GM18511 (cell line): ENCODE data around the gene MYBBP1A.

Experiments used
- ATAC-seq: cut with Tn5 transposase; IDR thresholded peaks from one replicate; pipeline ENCODE4 v1.9.1; 2021; ENCODE audit warnings: mild to moderate bottlenecking, moderate library complexity; ENCODE audit not compliant: unreplicated experiment

The MYBBP1A gene

DNA sequence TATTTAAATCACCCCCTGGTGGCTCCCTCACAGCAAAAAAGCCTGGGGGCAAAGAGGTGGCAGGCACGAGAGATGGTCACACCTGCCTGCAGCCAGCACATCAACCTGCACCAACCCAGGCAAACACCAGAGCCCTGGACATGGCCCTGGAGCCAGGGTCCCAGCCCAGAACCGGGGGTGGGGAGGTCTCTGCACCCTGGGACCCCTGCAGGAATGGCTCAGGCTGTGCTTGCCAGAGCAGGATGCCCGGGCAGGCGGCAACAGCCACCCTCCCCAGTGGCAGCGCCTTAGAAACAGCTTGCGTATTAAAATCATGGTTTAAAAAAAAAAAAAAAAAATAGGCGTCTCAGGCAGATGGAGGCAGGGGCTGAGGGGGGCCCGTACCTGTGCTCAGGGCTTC is 16.2 kb downstream of the MYBBP1A start:
- ATAC-seq: no peak

DNA sequence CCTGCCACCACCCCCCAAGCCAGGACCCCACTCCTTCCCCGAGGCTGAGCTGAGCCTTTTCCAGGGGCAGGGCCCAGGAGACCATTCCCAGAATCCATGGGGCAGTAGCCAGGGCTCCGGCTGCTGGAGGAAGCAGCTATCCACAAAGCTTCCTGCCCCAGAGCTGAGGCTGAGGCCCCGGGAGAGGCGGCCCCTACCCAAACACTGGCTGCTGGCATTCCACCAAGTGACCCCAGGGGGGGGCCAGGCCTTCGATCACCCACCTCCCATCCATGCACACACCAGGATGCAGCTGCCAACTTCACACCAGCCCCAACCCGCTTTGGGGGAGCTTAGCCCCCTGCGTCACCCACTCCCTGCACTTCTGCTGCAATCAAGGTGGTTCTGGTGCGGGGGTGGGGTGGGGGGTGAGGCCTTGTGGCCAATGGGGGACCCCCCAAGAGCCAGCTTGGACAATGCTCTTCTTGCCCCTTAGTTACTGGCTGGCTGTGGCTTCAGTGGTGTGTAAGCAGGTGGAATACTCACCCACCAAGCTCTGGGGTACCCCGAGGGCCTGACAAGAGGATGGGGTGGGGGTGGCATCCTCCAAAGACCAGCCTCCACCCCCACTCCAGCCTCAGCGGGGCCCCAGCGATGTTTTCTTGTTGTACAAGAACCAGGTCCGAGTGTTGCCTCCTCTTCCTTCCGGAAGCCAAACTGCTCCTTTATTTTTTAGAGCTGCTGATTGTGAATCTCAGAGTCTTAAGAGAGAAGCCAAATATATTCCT is 16.8 kb downstream of the MYBBP1A start:
- ATAC-seq: no peak

DNA sequence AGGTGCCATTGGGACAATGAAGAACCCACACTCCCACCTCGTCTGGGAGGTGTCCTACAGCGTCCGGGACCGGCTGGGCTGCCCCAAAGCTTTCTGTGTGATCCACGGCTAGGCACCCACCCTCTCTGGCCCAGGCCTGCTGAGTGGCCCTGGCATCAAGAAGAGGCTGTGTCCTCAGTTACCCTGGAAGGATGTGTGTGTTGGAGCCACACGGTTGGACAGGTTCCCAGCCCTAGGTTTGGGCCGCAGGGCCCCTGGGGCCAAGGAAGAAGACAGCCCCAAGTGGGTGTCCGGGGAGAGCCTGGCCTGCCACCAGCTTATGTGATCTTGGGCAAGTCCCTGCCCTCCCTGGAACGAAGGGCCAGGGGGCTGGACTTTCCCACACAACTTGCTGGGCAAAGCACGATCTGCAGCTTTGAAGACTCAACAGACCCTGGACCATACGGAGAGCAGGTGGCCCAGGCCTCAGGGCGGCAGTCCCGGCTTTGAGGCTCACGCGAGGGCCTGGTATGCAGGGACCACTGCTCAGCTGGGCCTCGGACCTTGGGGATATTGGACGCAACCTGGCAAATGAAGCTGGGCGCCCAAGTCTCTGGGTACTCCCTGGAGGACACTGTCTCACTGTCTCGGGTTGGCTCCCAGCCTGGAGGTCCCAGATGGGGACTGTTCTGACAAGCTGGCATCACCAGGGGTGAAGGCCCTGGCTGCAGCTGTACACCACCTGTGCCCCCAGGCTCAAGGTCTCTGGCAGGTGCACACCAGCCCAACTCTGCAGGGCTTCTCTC is 17.5 kb downstream of the MYBBP1A start:
- ATAC-seq: no peak

DNA sequence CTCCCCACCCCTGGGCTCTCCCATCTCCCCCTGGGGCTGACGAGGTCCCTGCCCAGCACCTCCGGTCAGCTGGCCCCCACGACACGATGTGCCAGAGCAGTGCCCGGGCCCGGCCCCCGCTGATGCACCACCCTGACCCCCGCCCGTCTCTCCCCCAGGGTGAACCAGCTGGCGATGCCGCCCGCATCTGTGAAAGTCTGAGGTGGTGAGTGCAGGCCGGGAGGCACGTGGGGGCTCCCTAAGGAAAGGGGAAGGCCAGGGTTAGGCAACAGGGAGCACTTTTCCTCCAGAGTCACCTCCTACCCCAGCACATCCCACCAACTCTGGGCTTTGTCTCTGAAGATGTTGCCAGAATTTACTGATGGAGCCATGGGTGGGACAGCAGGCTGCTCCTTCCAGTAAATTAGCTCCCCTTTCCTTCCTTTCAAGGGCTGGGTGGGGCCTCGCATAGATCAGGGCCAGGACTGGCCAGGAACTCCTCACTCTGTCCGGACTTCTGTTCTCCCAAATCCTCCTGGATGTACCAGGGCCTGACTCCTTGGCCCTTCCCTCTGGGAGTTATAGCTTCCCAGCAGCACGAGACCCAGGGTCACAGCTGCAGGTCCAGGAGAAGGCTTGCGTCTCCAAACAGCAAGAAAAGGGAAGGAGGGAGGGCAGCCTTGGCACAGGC is 18.3 kb downstream of the MYBBP1A start:
- ATAC-seq: no peak

DNA sequence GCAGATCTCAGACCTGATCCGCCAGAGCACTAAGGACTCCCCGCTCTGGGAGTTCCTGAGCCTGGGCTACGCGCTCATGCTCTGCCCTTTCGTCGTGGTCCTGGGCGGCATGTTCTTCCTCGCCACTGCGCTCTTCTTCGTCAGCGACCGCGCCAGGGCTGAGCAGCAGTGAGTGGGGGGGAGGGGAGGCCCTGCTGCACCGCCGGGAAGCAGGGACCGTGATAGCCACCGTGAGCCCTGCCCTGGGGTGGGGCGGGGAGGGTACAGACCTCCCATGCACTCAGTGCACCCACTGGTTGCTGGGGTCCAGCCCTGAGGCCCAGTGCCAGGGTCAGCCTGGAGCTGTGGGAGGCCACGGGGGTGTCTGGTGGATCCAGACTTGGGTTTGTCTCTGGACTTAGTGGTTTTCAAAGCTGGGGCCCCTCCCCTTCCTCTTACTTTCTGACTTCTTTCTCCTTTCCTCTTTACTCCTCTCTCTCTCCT is 18.9 kb downstream of the MYBBP1A start:
- ATAC-seq: no peak

DNA sequence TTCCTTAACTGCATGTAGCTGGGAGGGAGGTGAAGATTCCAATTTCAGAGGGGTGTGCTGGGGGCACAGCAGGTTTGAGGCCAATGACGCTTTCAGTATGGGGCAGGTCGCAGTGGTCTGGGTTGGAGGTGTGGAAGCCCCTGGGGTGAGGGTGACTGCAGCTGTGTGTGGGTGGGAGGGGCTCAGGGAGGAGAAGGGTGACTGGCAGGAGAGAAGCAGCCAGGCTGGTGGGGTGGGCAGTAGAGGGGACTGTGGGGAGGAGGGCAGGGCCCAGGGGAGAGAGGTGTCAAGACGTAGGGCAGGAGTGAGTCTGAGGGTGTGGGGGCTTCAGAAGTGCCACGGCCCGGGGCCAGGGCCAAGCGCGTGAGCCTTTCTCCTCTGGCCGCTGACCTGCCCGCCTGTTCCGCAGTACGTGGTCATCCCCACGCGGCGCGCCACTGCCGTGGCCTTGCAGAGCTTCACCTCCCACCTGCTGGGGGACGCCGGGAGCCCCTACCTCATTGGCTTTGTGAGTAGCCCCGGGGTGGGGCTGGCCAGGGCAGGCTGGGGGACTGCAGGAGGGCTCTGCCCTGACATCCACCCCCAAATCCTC is 19.4 kb downstream of the MYBBP1A start:
- ATAC-seq: no peak

DNA sequence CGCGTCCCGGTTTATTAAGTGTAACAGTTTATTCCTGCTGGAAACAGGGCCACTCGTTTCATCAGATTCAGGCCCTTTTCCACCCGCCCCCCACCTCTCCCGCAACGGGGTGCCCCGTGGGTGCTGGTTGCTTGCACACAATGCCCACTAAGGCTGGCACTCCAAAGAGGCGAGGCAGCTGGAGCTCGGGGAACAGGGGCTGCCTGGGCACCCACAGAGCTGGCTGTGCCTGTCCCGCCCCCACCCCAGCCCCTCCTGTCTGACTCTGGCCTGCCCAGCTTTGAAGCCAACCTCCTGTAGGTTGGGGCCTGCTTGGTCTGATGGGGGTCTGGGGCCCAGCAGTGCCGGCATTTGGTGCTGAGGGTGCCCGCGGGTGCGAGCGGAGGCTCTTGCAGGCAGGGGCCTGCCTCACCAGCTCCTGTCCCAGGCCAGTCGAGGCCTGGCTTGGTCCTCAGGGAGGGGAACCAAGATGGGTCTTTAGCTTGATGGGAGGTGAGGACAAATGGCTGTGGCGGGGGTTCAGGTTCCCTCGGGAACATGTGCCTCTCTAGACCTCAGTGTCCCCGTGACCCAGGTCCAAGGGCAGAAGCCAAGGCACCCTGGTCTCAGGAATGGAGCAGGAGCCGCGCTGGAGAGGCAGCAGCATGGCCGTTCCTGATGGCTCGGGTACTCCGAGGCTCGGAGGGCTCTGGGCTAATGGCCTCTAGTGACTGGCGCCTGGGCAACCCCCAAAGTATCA is 20.1 kb downstream of the MYBBP1A start:
- no peak for ATAC-seq

DNA sequence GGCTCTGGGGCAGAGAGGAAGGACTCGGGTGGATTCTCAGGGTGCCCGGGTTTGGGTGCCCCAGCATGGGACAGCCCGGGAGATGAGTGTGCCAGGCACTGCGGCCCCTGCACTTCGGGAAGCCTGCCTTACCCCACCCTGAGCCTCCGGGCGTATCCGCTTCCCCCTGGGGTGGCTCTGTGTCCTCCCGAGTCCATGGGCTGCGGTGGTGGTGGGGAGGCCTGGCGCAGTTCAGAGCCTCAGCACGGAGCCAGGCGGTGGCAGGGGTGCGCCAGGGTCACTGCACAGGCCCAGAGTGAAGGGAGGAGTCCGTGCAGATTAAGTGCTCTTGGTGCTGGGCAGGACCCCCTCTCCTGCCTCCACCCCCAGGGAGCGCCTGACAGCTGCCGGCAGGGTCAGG is 20.7 kb downstream of the MYBBP1A start:
- no peak for ATAC-seq

DNA sequence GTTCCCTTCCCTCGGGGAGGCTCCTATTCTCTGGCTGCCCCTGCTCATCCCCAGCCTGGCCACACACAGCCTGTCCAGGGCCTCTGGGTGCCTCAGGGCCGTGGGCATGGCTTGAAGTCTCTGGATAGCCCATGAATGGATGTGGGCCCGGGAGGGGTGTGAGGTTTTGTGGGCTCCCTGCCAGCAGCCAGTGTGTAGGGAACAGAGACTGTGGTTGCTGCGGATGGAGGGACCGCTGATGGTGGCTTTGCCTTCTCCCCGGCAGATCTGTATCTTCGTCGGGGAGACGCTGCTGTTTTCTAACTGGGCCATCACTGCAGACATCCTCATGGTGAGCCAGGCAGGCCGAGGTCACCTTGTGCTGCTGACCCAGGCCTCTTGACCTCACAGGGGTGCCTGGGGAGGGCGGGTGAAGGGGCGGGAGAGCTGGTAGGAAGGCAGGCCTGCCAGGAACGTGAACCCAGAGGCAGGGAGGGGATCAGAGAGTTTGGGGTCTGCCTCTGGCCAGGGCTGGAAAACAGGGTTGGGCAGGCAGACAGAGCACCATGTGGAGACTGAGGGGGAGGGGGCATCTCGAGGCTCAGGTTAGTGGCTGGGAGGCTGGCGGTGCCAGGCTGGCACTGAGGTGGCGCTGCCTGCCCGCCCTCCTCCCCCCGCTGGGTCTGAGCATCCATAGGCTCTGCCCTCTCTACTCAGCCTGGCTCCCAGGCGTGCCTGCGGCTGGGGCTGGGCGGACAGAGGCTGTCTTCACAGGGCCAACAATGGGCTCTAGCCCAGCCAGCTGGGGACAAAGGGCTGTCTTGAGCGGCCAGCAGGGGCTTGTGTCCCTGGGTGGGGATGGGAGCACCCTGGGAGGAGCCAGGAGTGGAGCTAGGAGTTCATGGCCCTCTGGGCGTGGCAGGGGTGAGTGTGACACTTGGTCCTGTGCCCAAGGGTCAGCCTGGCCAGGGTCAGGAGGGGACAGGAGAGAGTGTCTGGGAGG is 21.4 kb downstream of the MYBBP1A start:
- ATAC-seq: no peak

DNA sequence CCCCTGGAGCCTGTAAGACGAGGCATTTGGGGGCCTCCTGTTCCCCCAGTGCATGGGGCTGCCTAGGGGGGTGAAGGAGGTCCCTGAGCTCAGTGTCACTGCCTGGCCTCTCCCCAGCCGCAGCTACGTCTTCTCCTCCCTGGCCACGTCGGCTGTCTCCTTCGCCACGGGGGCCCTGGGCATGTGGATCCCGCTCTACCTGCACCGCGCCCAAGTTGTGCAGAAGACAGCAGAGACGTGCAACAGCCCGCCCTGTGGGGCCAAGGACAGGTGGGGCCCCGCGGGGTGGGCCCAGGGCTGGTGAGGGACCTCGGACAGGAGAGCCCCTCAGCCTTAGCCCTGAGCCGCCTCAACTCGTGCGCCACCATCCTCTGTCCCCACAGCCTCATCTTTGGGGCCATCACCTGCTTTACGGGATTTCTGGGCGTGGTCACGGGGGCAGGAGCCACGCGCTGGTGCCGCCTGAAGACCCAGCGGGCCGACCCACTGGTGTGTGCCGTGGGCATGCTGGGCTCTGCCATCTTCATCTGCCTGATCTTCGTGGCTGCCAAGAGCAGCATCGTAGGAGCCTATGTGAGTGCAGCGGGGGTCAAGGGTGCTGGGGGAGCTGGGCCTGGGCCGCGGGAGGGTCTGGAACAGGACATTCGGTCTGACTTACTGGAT is 22.2 kb downstream of the MYBBP1A start:
- no peak for ATAC-seq

DNA sequence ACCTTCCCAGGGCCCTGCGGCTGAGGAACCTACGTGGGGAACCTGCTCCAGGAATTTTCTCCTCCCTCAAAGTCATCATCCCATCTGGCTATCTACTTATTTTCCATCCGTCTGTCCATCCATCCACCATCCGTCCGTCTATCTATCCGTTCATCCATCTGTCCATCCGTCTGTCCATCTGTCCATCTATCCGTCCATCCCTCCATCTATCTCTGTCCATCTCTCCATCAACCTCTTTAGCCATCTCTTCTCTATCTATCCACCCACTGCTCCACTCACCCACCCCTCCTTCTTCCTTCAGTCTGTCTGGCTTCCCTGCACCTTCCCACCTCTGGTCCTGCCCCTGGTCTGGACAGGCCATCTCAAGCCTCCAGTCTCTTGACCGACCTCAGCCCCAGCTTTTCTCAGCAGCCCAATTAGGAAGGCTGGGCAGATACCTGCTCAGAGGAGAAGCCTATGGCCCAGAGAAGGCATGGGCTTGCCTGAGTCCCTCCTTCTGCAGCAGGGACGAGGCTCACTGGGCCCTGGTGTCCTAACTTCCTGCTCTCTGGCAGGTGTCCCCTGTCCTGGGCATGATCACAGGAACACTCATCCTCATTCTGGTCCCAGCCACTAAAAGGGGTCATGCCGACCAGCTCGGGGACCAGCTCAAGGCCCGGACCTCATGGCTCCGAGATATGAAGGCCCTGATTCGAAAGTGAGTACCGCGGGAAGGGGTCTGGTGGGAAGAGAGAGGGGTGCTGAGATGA is 23.0 kb downstream of the MYBBP1A start:
- ATAC-seq: no peak

DNA sequence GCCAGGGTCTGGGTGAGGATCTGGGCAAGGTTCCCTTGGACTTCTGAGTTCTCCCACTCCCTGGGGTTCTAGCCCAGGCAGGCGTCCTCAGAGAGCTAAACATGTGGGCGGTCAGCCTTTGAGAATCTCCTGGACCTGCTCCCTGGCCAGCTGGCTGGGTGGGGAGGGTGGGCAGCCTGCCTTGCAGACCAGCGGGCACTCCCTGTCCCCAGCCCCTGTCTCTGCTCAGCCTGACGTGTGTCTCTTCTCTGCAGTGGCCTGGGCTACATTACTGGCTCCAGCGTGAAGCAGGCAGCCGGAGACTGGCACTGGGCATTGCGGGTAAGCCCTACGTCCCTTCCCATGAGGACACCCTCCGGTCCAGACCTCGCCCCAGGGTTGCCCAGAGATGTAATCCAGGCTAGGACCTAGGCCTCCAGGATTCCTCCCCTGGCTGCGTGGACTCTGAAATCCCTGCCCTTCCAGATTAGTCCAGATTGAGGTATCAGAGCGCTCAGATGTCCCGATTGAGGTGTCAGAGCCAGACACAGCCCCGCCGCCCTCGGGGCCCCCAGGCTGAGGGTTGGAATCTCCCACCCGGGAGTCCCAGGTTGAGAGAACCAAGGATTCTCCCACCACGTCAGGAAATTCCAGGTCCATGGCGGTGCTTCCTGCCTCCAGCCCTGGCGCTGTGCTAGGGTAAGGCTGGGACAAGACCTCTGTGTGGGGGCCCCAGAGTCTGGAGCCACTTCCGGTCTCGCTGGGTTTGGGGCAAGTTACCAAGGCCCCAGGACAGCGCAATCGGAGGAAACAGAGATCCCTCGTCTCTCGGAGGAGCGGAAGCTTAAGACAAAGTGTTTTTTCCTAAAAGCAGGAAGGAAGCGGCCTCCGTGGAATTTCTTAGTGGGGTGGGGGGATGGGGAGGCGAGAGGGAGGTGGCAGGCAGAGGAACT is 24.1 kb downstream of the MYBBP1A start:
- ATAC-seq: no peak

DNA sequence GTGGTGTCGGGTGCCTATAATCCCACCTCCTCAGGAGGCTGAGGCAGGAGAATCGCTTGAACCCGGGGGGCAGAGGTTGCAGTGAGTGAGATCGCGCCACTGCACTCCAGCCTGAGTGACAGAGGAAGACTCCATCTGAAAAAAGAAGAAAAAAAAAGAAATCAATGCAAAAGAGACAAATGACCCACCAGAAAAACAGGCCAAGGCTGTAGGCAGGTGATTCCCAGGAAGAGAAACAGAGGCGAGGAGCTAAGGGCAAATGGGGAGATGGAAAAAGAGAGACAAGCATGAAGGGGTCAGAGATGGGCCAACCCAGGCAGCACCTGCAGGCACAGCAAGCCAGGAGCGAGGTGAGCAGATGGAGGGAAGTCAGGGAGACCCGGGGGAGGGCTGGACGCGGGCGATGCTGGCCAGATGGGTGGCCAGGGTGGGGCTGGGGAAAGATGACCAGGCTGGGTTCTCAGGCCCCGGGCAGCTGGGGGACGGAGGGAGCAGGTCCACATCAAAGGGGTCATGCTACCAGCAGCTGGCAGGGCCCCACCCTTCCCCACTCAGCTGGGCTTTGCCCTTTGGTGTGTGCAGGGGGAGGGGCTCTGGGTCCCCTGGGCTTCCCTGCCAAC is 25.5 kb downstream of the MYBBP1A start:
- no peak for ATAC-seq

DNA sequence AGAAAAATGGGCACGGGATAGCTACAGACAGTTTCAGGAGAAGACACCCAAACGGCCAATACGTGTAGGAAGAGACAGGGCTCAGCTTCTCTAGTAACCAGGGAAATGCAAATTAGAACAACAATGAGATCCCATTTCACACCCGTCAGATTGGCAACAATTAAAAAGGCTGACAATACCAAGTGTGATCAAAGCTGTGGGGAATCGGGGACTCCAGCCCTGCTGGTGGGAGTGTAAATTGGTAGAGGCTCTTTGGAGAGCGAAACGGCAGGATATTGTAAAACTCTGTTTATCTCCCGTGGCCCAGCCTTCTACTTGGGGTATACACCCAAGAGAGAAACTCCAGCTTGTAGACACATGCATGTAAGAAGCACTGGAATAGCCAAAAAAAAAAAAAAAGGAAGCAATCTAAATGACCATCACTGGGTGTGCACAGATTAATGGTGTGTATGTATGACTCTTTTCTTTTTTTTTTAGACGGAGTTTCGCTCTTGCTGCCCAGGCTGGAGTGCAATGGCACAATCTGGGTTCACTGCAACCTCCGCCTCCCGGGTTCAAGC is 27.5 kb downstream of the MYBBP1A start:
- no peak for ATAC-seq

DNA sequence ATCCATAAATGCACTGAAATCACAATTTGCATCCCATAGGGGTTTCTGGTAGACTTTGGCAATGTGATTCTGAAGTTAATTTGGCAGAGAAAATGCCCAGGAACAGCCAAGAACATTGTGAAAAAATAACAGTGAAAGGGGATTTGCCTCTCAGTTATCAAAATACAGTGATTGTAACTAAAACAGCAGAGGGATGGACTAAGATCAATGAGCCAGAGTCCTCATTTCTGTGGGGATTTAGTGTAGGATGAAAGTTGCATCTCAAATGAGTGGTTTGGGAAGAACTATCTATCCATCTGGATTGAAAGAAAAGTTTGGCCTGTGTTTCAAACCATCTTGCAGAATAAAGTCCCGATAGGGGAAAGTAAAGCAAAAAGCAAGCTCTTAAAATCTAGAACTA is 28.1 kb downstream of the MYBBP1A start:
- no peak for ATAC-seq

DNA sequence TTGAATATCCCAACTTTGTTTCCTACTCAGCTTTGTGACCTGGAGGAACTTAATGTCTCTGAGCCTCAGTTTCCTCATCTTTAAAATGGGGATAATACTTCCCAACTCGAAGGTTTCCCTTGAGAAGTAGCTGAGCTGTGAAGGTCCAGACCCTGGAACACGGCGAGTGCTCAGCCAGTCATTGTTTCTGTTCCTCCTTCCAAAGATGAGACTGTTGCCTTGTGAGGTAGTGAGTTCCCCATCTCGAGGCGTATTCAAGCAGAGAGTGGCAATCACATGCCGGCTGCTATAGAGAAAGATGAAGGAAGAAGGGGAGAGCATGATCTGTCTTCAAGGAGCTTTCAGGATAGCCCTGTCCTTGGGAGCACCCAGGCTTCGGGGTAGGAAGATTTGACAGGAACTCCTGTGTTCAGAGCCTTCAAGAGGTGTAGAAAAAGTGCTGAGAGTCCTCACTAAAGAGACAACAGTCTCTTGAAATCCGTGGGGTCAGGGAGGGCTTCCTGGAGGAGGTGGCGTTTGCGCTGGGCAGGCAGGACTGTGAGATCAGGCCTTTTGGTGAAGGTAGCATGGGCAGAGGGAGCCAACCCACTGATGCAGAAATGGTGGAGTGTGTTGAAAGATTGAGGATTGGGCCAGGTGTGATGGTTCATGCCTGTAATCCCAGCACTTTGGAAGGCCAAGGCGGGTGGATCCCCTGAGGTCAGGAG is 29.3 kb downstream of the MYBBP1A start:
- ATAC-seq: no peak
